Muscle of leg (tissue), 11 donors: ENCODE results near the gene FBXL16. TPM values are rescaled to one million over a fixed set of nuclear protein-coding genes. Genes with fewer than 3 reads are reported as not detected.

Source experiments
- DNase-seq: peaks from one replicate; pipeline ENCODE4 v3.0.0; 2013
- H3K27ac ChIP-seq: one replicate; pipeline ENCODE4 v1.5.1; 2013; ENCODE audit warnings: mild to moderate bottlenecking, low read length, control low read depth
- H3K27me3 ChIP-seq: one replicate; pipeline ENCODE4 v1.6.1; 2013; ENCODE audit warnings: low read length; ENCODE audit not compliant: control insufficient read depth, insufficient read depth
- H3K36me3 ChIP-seq: one replicate; pipeline ENCODE4 v1.6.1; 2013; ENCODE audit warnings: low read length; ENCODE audit not compliant: control insufficient read depth, insufficient read depth
- H3K4me1 ChIP-seq: one replicate; pipeline ENCODE4 v1.6.1; 2013; ENCODE audit warnings: low read length; ENCODE audit not compliant: control insufficient read depth, insufficient read depth
- H3K4me3 ChIP-seq: one replicate; pipeline ENCODE4 v1.5.1; 2013; ENCODE audit warnings: low read length, control low read depth
- H3K9me3 ChIP-seq: replicated peaks from 2 replicates; pipeline ENCODE4 v1.6.1; 2013; ENCODE audit warnings: low read depth, low read length; ENCODE audit not compliant: control insufficient read depth
- WGBS: methylation state at CpG from one replicate; pipeline ENCODE4 v1.1.5; 2013; ENCODE audit warnings: missing lambda C conversion rate; ENCODE audit not compliant: insufficient coverage; 5-methylcytosine and 5-hydroxymethylcytosine counted together
- polyA plus RNA-seq, 8 donors: library from polyadenylated mRNA; unstranded; fragments of 120-200 nt; gene quantifications; one replicate each; pipeline versions ENCODE4 v1.2.1 to v1.2.3, GENCODE V29; 2013; ENCODE audit warnings: inconsistent platforms in 1 of 8, low replicate concordance in 1 of 8; ENCODE audit not compliant: insufficient read length in 8 of 8, insufficient read depth in 1 of 8
- total RNA-seq: library from RNA; stranded (reverse); fragments of 120-200 nt; gene quantifications from one replicate; pipeline ENCODE4 v1.2.4, GENCODE V29; 2013

The FBXL16 gene
- total and polyA plus RNA-seq, 9 donors, result 0.18 to 0.87 (median 0.42) TPM; not detected in 1

DNA sequence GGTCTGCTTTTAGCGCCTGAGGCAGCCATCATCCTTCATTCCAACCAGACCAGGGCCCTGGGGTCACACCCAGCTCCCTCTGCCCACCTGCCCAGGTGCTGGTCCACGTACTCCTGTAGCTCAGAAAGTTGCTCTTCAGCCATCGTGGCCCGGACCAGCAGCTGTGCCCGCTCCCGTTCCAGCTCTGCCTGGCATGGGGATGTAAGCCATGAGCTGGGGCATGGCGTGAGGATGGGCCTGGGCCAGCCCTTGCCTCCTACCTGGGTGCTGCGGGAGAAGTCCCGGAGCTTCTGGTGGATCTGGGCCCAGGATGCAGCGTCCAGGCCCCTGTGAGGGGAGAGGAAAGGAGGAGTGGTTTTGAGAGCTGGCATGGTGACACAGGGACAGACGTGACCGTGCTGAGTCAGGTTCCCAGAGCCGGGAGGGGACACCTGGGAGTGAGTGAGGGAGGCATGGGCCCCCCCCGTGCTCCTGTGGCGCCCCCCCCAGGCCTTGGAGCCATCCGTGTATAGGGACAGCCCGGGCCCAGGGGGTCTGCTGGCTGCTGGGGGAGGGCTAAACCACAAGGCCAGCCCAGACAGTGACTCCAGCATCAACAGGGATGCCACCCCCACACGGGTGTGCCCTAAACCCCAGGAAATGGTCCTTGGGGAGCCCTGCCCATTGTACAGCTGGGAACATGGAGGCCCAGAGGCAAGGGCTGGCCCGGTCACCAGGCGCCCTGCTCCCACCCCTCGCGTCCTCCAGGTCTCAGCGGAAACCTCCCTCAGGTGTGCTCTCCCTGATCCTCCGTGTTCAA is 17.4 kb upstream of the FBXL16 start:
- Histone ChIP-seq H3K27ac (no peak overlapping the region), H3K9me3 (no peaks in the 10 kb centered on the region), H3K4me1 (peaks cover 49% of the 10 kb centered on the region), H3K36me3 (no peaks in the 10 kb centered on the region), H3K27me3 (peaks cover 25% of the 10 kb centered on the region), H3K4me3 (no peak overlapping the region)
- 77% methylated on average over 20 of the region's 24 CpGs for WGBS
- DNase-seq, result no peak

DNA sequence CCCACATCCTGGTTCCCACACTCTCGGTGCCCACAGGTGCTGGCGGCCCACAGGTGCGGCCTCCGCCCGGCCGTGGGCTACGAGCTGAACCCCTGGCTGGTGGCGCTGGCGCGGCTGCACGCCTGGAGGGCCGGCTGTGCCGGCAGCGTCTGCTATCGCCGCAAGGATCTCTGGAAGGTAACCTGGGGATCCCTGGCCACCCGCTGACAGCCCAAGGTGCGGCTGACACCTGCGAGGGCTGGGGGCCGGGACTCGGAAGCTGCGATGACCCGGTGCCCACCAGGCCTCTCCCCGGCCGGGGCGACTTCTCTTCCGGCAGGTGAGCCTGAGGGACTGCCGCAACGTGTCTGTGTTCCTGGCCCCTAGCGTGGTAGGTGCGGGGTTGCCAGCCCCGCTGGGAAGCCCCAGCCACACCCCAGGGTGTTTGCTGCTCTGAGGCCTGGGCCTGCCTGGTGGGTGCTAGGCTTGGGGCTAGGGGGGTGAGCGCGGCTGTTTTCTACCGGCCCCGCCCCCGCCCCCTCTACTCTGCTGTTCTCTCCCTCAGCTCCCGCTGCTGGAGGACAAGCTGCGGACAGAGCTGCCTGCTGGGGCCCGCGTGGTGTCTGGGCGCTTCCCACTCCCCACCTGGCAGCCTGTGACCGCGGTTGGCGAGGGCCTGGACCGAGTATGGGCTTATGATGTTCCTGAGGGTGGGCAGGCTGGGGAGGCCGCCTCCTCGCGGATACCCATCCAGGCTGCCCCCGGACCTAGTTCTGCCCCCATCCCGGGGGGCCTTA is 16.4 kb upstream of the FBXL16 start:
- H3K4me3 ChIP-seq, result peak overlapping the region; percentile 29
- H3K4me1 ChIP-seq, result peaks cover 51% of the 10 kb centered on the region
- H3K36me3 ChIP-seq, result no peaks in the 10 kb centered on the region
- H3K27me3 ChIP-seq, result peaks cover 16% of the 10 kb centered on the region
- H3K27ac ChIP-seq, result peak overlapping the region; percentile 20
- WGBS, result 81% methylated on average over 39 of the region's 51 CpGs
- no peaks in the 10 kb centered on the region for H3K9me3 ChIP-seq
- DNase-seq, result no peak

DNA sequence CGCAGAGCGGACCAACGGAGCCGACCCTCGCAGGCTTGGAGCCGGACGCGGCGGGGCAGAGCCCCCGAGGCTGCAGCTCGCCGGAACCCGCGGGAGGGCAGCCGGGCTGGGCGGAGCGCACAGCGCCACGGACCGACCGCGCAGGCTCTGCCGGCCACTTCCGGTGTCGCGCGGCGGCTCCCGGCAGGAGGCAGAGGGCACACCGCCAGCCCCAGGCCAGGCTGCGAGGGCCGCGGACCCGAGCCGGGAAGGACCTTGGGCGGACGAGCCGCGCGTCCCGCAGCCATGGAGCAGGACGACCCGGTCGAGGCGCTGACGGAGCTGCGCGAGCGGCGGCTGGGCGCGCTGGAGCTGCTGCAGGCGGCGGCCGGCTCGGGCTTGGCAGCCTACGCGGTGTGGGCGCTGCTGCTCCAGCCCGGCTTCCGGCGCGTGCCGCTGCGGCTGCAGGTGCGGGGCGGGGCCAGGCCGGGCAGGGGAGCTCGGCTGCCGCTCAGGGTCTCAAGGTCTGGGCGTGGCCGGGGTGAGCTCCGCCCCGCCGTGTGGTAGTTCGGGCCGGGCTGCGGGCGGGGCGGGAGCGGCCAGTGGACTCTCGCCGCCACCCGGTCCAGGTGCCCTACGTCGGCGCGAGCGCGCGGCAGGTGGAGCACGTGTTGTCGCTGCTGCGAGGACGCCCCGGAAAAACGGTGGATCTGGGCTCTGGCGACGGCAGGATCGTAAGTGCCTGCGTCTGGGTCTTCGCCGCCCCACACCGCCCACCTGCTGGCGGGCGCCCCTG is 15.6 kb upstream of the FBXL16 start, which contains the start of gene ANTKMT:
Gene ANTKMT, plus strand, starts transcription at position 157 of the 775 bp plus-strand sequence. Its CDS starts 129 bp downstream, at position 286.
- H3K27ac ChIP-seq, result peak within 1 kb of the TSS; percentile 89
- H3K4me3 ChIP-seq, result peak within 1 kb of the TSS; percentile 75
- peaks cover 54% of the 10 kb centered on the region for H3K4me1 ChIP-seq
- H3K27me3 ChIP-seq, result peaks cover 17% of the 10 kb centered on the region
- H3K36me3 ChIP-seq, result no peaks in the 10 kb centered on the region
- WGBS, result 6% methylated on average over 106 of the region's 106 CpGs
- DNase-seq, result peak; percentile 85
- no peaks in the 10 kb centered on the region for H3K9me3 ChIP-seq

- peak overlapping the region; percentile 75 for H3K4me3 ChIP-seq
Observed at GRCh38 chr16:720447-720989, 14.9 kb upstream of the FBXL16 start.

GRCh38 chr16:719815-720446 is 14.3 kb upstream of the FBXL16 start:
- 5% methylated on average over 11 of the region's 16 CpGs for WGBS
- Histone ChIP-seq H3K4me1 (peaks cover 58% of the 10 kb centered on the region), H3K4me3 (peak overlapping the region; percentile 75), H3K27me3 (peaks cover 12% of the 10 kb centered on the region), H3K27ac (peak overlapping the region; percentile 89), H3K36me3 (no peaks in the 10 kb centered on the region), H3K9me3 (no peaks in the 10 kb centered on the region)
- DNase-seq, result no peak

More at GRCh38 chr16:720447-720989, 14.9 kb upstream of the FBXL16 start:
- H3K9me3 ChIP-seq, result no peaks in the 10 kb centered on the region
- no peaks in the 10 kb centered on the region for H3K36me3 ChIP-seq
- DNase-seq, result peak; percentile 90
- H3K4me1 ChIP-seq, result peaks cover 58% of the 10 kb centered on the region
- H3K27me3 ChIP-seq, result peaks cover 15% of the 10 kb centered on the region
- under 1% methylated on average over 37 of the region's 38 CpGs for WGBS
- peak overlapping the region; percentile 89 for H3K27ac ChIP-seq

DNA sequence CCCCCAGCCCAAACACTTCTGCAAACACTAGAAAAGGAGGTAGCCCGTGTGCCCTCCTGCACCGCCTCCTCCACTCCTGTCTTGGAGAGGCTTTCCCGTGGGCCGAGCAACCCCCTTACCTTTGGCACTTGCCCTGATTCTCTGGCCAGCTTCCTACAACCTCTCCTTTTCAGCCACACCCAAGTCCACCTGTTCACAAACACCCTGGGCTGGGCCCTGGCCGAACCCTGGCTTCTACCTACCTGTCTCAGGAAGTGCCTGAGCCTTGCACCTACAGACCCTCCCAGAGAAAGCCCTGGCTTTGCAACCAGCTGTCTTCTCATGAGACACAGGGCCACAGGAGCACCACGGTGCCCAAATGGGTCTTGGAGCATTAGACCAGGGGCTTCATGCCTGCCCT is 13.3 kb upstream of the FBXL16 start:
- H3K9me3 ChIP-seq, result no peaks in the 10 kb centered on the region
- H3K4me1 ChIP-seq, result peaks cover 64% of the 10 kb centered on the region
- H3K4me3 ChIP-seq, result no peak overlapping the region
- WGBS, result 83% methylated on average over 6 of the region's 6 CpGs
- H3K36me3 ChIP-seq, result no peaks in the 10 kb centered on the region
- DNase-seq, result no peak
- H3K27me3 ChIP-seq, result peaks cover 13% of the 10 kb centered on the region
- H3K27ac ChIP-seq, result no peak overlapping the region

DNA sequence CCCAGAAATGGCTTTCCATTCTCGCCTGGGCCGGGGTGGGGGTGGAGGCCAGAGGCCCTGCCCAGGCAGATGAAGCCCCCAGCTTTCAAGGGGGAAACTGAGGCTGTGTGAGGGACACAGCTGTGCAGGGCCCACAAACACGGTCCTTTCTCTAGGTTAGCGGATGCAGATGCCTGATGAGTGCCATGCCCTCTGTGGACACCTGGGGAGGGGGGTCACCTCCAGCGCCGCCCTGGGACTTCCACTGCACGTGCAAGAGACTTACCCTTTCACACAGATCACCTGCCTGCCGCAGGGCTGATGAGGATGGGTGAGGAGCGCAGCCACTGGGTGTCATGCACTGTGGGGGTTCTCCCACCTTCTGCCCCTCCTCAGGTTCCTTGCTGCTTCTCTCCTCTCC is 12.8 kb upstream of the FBXL16 start:
- no peaks in the 10 kb centered on the region for H3K36me3 ChIP-seq
- no peak for DNase-seq
- H3K27me3 ChIP-seq, result peaks cover 16% of the 10 kb centered on the region
- H3K4me3 ChIP-seq, result no peak overlapping the region
- 65% methylated on average over 2 of the region's 9 CpGs for WGBS
- no peaks in the 10 kb centered on the region for H3K9me3 ChIP-seq
- H3K4me1 ChIP-seq, result peaks cover 64% of the 10 kb centered on the region
- no peak overlapping the region for H3K27ac ChIP-seq

DNA sequence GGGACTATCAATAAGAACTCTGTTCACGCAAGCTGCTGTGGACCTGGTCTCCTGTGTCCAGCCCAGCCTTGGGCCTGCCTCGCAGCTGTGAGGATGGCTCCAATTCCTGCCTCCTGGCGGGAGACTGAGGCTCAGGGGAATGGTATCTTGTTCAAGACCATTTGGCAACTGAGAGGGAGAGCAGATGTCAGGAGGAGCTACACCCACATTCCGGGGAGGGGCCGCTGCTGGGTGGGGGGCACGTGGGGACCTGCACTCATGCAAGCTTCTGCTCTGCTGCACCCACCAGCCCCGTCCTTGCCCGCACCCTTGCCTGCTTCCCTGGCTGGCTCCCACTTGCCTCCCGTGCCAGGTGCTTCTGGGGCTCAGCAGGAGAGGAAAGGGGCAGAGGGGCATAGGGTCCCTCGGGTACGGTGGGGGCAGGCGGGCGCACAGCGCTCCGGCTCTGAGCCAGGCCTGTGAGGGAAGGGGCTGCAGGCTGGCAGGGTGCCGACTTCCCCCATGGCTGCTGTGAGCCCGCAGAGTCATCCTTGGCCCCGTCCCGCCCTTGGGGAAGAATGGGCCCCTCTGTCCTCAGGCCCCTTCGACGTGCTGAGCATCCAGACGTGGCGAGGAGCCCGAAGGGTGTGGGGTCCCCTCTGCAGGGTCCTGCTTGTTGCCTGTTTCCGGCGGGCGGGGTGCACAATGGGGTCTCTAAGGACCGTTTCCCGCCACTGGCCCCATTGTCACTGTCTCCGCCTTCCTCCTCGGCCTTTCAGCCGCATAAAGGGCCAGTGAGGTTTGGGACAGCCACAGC is 12.0 kb upstream of the FBXL16 start:
- Histone ChIP-seq H3K36me3 (no peaks in the 10 kb centered on the region), H3K4me1 (peaks cover 64% of the 10 kb centered on the region), H3K27ac (no peak overlapping the region), H3K27me3 (peaks cover 18% of the 10 kb centered on the region), H3K4me3 (no peak overlapping the region), H3K9me3 (no peaks in the 10 kb centered on the region)
- peak; percentile 86 for DNase-seq
- WGBS, result 50% methylated on average over 31 of the region's 32 CpGs
